ENCODE measurements around the gene TOM1L1.

TOM1L1 gene

DNA sequence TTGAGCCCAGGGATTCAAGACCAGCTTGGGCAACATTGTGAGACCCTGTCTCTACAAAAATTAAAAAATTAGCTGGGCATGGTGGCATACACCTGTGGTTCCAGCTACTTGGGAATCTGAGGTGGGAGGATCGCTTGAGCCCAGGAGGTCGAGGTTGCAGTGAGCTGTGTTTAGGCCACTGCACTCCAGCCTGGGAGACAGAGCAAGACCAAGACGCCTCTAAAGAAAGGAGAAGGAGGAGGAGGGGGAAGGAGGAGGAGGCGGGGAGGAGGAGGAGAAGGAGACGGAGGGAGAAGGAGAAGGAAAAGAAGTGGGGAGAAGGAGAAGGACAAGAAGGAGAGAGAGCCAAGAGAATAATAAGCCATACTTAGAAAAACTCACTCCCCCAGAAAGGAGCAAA lies 103.8 kb downstream of the TOM1L1 start:
- Histone ChIP-seq H3K27me3 (ENCODE audit: insufficient read depth, poor library complexity, severe bottlenecking) (no peaks in the 10 kb centered on the region), H3K27ac (replicated peaks) (no peak overlapping the region), H3K4me3 (replicated peaks; ENCODE audit: insufficient read depth, low read length) (no peak overlapping the region)
- no peak for DNase-seq (ENCODE audit: low read depth in 1 of 2, low spot score in 1 of 2)
- TF ChIP-seq SPI1 (IDR thresholded peaks at IDR 0.05; ENCODE audit: borderline replicate concordance, low read depth) (no peak), GABPA (IDR thresholded peaks at IDR 0.05; ENCODE audit: low read depth) (no peak), POLR2AphosphoS5 (IDR thresholded peaks at IDR 0.05; ENCODE audit: low read depth) (no peak)
- TF ChIP-seq, protein P1, sequence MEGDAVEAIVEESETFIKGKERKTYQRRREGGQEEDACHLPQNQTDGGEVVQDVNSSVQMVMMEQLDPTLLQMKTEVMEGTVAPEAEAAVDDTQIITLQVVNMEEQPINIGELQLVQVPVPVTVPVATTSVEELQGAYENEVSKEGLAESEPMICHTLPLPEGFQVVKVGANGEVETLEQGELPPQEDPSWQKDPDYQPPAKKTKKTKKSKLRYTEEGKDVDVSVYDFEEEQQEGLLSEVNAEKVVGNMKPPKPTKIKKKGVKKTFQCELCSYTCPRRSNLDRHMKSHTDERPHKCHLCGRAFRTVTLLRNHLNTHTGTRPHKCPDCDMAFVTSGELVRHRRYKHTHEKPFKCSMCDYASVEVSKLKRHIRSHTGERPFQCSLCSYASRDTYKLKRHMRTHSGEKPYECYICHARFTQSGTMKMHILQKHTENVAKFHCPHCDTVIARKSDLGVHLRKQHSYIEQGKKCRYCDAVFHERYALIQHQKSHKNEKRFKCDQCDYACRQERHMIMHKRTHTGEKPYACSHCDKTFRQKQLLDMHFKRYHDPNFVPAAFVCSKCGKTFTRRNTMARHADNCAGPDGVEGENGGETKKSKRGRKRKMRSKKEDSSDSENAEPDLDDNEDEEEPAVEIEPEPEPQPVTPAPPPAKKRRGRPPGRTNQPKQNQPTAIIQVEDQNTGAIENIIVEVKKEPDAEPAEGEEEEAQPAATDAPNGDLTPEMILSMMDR (IDR thresholded peaks at IDR 0.05; ENCODE audit: insufficient read depth, low read length), result no peak
- TF ChIP-seq, protein P2, sequence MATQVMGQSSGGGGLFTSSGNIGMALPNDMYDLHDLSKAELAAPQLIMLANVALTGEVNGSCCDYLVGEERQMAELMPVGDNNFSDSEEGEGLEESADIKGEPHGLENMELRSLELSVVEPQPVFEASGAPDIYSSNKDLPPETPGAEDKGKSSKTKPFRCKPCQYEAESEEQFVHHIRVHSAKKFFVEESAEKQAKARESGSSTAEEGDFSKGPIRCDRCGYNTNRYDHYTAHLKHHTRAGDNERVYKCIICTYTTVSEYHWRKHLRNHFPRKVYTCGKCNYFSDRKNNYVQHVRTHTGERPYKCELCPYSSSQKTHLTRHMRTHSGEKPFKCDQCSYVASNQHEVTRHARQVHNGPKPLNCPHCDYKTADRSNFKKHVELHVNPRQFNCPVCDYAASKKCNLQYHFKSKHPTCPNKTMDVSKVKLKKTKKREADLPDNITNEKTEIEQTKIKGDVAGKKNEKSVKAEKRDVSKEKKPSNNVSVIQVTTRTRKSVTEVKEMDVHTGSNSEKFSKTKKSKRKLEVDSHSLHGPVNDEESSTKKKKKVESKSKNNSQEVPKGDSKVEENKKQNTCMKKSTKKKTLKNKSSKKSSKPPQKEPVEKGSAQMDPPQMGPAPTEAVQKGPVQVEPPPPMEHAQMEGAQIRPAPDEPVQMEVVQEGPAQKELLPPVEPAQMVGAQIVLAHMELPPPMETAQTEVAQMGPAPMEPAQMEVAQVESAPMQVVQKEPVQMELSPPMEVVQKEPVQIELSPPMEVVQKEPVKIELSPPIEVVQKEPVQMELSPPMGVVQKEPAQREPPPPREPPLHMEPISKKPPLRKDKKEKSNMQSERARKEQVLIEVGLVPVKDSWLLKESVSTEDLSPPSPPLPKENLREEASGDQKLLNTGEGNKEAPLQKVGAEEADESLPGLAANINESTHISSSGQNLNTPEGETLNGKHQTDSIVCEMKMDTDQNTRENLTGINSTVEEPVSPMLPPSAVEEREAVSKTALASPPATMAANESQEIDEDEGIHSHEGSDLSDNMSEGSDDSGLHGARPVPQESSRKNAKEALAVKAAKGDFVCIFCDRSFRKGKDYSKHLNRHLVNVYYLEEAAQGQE (IDR thresholded peaks at IDR 0.05; ENCODE audit: insufficient replicate concordance, low read depth), result no peak

DNA sequence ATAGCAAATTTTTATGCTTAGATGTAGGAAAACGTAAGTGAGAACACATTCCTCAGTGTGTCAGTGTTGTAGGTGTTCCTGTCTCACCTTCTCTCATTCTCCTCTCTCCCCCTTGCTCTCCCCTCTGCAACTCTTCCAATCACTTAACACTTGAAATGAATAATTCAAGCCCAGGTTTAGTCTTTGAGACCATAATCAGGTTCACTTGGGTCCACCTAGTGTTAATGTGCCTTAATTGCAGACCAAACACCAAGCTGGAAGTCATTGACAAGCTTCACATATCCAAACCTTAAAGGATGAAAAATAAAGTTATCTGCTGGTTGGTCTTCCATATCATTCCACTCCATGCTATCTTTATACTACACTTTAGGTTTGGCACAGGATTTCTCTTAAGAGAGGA lies 104.9 kb downstream of the TOM1L1 start:
- Histone ChIP-seq H3K27ac (replicated peaks) (no peak overlapping the region), H3K4me3 (replicated peaks; ENCODE audit: insufficient read depth, low read length) (no peak overlapping the region), H3K27me3 (ENCODE audit: insufficient read depth, poor library complexity, severe bottlenecking) (no peaks in the 10 kb centered on the region)
- TF ChIP-seq, protein P1 (IDR thresholded peaks at IDR 0.05; ENCODE audit: insufficient read depth, low read length), result peak; percentile 36
- no peak for TF ChIP-seq POLR2AphosphoS5 (IDR thresholded peaks at IDR 0.05; ENCODE audit: low read depth)
- peak in 1 of 2 experiments; percentile 10 for DNase-seq (ENCODE audit: low read depth in 1 of 2, low spot score in 1 of 2)
